MM.1S (cell line): ENCODE measurements around the gene PRR35.

Experiments used
- DNase-seq: peaks from one replicate; pipeline ENCODE4 v3.0.0-alpha.2; 2015
- H2AFZ ChIP-seq: fragments of 300-600 bp; sonication (generic); 2 replicates; pipeline ENCODE4 v1.6.0; 2016; ENCODE audit warnings: antibody characterized with exemption, low read length
- H3F3A ChIP-seq: fragments of 300-600 bp; sonication (generic); 2 replicates; pipeline ENCODE4 v1.6.1; 2016; ENCODE audit warnings: mild to moderate bottlenecking, antibody characterized with exemption, low read length, moderate library complexity, mixed read lengths; ENCODE audit not compliant: insufficient read depth
- H3K27ac ChIP-seq: fragments of 300-600 bp; sonication (generic); 2 replicates; pipeline ENCODE4 v1.5.1; 2016; ENCODE audit warnings: mild to moderate bottlenecking, low read length
- H3K27me3 ChIP-seq: fragments of 300-600 bp; sonication (generic); replicated peaks from 2 replicates; pipeline ENCODE4 v1.6.0; 2016; ENCODE audit warnings: low read length; ENCODE audit not compliant: insufficient read depth
- H3K36me3 ChIP-seq: fragments of 300-600 bp; sonication (generic); replicated peaks from 2 replicates; pipeline ENCODE4 v1.6.1; 2016; ENCODE audit warnings: mild to moderate bottlenecking, low read length, mixed read lengths; ENCODE audit not compliant: insufficient read depth
- H3K4me1 ChIP-seq: fragments of 300-600 bp; sonication (generic); 2 replicates; pipeline ENCODE4 v1.6.1; 2016; ENCODE audit warnings: low read length, mixed read lengths
- H3K4me2 ChIP-seq: fragments of 300-600 bp; sonication (generic); 2 replicates; pipeline ENCODE4 v1.6.0; 2016; ENCODE audit warnings: low read depth, low read length
- H3K4me3 ChIP-seq: fragments of 300-600 bp; sonication (generic); 2 replicates; pipeline ENCODE4 v1.5.1; 2016; ENCODE audit warnings: low read length, mixed read lengths
- H3K79me2 ChIP-seq: fragments of 300-600 bp; sonication (generic); 2 replicates; pipeline ENCODE4 v1.6.1; 2016; ENCODE audit warnings: mixed run types, low read length, mixed read lengths
- H3K9ac ChIP-seq: fragments of 300-600 bp; sonication (generic); 2 replicates; pipeline ENCODE4 v1.6.1; 2016; ENCODE audit warnings: low read length, mixed read lengths
- H3K9me2 ChIP-seq: fragments of 300-600 bp; sonication (generic); replicated peaks from 2 replicates; pipeline ENCODE4 v1.6.1; 2016; ENCODE audit warnings: mild to moderate bottlenecking, low read length, mixed read lengths; ENCODE audit not compliant: insufficient read depth
- H3K9me3 ChIP-seq: fragments of 300-600 bp; sonication (generic); replicated peaks from 2 replicates; pipeline ENCODE4 v1.6.1; 2016; ENCODE audit warnings: mild to moderate bottlenecking, low read length, mixed read lengths; ENCODE audit not compliant: insufficient read depth
- H4K20me1 ChIP-seq: fragments of 300-600 bp; sonication (generic); 2 replicates; pipeline ENCODE4 v1.6.1; 2016; ENCODE audit warnings: mild to moderate bottlenecking, low read length, moderate library complexity, mixed read lengths; ENCODE audit not compliant: insufficient read depth
- CTCF ChIP-seq: fragments of 300-600 bp; sonication (generic); IDR thresholded peaks from 2 replicates; pipeline ENCODE4 v1.5.1; 2016; ENCODE audit warnings: antibody characterized with exemption, low read length, mixed read lengths
- EZH2 ChIP-seq: fragments of 300-600 bp; sonication (generic); optimal IDR thresholded peaks from 2 replicates; pipeline ENCODE3; 2017; ENCODE audit warnings: low read depth, mild to moderate bottlenecking, antibody characterized with exemption, low read length, mixed read lengths
- EZH2phosphoT487 ChIP-seq: fragments of 300-600 bp; sonication (generic); IDR thresholded peaks from 2 replicates; pipeline ENCODE4 v1.6.1; 2018; ENCODE audit warnings: antibody characterized with exemption, low read length

Gene PRR35

GRCh38 chr16:554297-554621 lies 5.9 kb upstream of the PRR35 start:
- Histone ChIP-seq H3K9ac (no peak overlapping the region), H3K36me3 (no peaks in the 10 kb centered on the region), H3F3A (no peaks in the 10 kb centered on the region), H3K27ac (no peak overlapping the region), H3K9me2 (no peaks in the 10 kb centered on the region), H2AFZ (no peak overlapping the region), H3K9me3 (no peaks in the 10 kb centered on the region), H3K79me2 (no peaks in the 10 kb centered on the region), H4K20me1 (no peaks in the 10 kb centered on the region), H3K4me3 (no peak overlapping the region), H3K4me2 (no peak overlapping the region), H3K4me1 (no peaks in the 10 kb centered on the region), H3K27me3 (peaks cover 33% of the 10 kb centered on the region)
- no peak for TF ChIP-seq EZH2phosphoT487
- TF ChIP-seq EZH2: no peak
- no peak for TF ChIP-seq CTCF
- no peak for DNase-seq

DNA sequence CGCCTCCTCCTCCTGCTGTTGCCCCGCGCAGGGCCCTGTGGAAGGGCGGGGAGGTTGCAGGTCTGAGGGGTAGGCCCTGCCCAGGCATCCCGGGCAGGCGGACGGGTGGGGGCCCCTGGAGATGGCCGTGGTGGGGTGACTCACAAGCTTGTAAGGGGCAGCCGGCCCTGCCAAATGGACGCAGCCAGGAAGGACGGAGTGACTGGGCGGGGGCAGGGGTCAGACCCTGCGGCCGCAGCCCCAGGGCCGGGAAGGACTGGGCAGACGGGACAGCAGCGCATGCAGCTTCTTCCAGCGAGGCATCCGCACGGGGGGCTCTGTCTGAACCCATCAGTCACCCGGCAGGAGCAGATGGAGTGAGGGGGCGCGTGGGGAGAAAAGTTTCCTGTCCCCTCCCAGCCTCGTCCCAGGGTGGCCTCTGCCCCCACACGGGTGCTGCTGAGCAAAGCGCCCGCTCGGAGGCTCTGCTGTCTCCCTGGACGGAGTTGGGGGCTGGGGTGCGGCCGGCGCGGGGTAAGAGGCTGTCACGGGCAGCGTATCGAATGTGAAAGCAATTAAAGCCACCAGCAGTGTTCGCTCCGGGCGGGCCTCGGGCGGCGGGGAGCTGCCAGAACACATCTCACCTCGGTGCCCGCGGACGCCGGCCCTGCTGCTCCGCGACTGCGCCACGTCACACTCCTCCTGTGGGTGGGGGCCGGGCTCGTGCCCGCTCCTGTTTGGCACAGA lies 5.4 kb upstream of the PRR35 start:
- H2AFZ ChIP-seq: no peak overlapping the region
- no peaks in the 10 kb centered on the region for H3K9me3 ChIP-seq
- H3K4me3 ChIP-seq: no peak overlapping the region
- no peak overlapping the region for H3K4me2 ChIP-seq
- no peak for DNase-seq
- TF ChIP-seq EZH2phosphoT487: no peak
- TF ChIP-seq CTCF: no peak
- H3K4me1 ChIP-seq: no peaks in the 10 kb centered on the region
- no peak overlapping the region for H3K9ac ChIP-seq
- no peaks in the 10 kb centered on the region for H4K20me1 ChIP-seq
- no peaks in the 10 kb centered on the region for H3K36me3 ChIP-seq
- H3K27me3 ChIP-seq: peaks cover 38% of the 10 kb centered on the region
- no peaks in the 10 kb centered on the region for H3K79me2 ChIP-seq
- no peak overlapping the region for H3K27ac ChIP-seq
- H3F3A ChIP-seq: no peaks in the 10 kb centered on the region
- no peaks in the 10 kb centered on the region for H3K9me2 ChIP-seq

GRCh38 chr16:555528-556473 lies 4.4 kb upstream of the PRR35 start:
- Histone ChIP-seq H4K20me1 (no peaks in the 10 kb centered on the region), H3K27ac (no peak overlapping the region), H3K36me3 (no peaks in the 10 kb centered on the region), H3K4me3 (no peak overlapping the region), H3K79me2 (no peaks in the 10 kb centered on the region), H3K4me1 (no peaks in the 10 kb centered on the region), H3F3A (no peaks in the 10 kb centered on the region), H2AFZ (no peak overlapping the region), H3K4me2 (no peak overlapping the region), H3K9ac (no peak overlapping the region), H3K27me3 (peaks cover 40% of the 10 kb centered on the region), H3K9me2 (no peaks in the 10 kb centered on the region), H3K9me3 (no peaks in the 10 kb centered on the region)
- no peak for DNase-seq
- no peak for TF ChIP-seq EZH2phosphoT487
- TF ChIP-seq EZH2: no peak
- no peak for TF ChIP-seq CTCF
